Measurements from ENCODE around the gene CIP2A.

CIP2A gene

DNA sequence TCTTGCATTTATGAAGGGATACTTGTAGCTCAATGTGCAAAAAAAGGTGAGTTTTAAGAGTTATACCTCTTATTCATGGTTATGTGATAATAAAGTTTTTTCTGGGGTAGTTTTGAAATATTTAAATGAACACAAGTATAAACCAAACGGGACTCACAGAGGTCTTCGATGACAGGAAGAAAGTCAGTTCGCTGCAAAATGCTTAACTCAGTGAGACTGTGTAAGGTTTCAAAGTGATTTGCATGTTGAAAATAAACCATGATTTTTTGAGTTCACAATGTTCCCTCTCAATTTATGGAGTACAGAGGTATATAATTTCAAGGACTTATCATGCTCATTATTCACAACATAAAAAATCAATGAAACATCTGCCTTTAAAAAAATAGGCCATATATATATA is 42.5 kb downstream of the CIP2A start:
- H3K27ac ChIP-seq = no peak overlapping the region
- TF ChIP-seq, protein P1, sequence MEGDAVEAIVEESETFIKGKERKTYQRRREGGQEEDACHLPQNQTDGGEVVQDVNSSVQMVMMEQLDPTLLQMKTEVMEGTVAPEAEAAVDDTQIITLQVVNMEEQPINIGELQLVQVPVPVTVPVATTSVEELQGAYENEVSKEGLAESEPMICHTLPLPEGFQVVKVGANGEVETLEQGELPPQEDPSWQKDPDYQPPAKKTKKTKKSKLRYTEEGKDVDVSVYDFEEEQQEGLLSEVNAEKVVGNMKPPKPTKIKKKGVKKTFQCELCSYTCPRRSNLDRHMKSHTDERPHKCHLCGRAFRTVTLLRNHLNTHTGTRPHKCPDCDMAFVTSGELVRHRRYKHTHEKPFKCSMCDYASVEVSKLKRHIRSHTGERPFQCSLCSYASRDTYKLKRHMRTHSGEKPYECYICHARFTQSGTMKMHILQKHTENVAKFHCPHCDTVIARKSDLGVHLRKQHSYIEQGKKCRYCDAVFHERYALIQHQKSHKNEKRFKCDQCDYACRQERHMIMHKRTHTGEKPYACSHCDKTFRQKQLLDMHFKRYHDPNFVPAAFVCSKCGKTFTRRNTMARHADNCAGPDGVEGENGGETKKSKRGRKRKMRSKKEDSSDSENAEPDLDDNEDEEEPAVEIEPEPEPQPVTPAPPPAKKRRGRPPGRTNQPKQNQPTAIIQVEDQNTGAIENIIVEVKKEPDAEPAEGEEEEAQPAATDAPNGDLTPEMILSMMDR (conservative IDR thresholded peaks at IDR 0.05) = no peak

DNA sequence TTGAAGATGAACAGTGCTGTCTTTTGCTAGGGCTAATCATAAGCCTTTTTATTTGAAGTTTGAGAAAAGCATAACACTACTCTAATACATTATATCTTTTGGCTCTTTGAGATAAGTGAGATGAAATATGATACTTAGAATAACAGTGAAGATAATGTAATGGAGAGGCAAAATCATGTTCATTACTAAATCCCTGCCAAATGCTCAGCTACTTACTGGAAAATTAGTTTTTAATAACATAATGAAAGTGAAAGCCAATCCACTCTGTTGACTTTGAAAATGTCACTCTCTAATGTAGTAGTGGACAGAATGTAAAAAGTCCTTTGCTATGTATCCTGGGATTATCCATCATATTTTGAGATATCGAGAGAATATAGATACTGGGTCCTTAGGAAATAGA is 43.0 kb downstream of the CIP2A start:
- TF ChIP-seq, protein P1 (conservative IDR thresholded peaks at IDR 0.05) = no peak

DNA sequence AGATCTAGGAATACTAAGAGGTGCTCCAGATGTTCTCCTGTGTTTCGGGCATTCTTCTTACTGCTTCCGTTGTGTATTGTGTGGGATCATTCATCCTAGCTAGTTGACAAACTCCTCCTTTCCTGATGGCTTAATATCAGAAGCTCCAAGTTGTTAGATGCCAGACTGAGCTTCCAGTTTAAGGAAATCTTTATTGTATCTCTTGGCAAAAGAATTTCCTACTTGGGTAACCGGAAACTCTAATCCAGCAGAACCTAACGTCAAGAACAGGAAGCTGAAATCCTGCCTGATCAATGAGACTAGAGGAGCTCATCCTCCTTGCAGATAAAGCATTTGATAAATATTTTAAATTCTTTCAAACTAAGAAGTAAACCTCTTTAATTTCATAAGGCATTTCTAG is 51.2 kb downstream of the CIP2A start:
- no peak overlapping the region for H3K27ac ChIP-seq
- TF ChIP-seq, protein P1 (conservative IDR thresholded peaks at IDR 0.05) = no peak

More for the DNA sequence above, 43.0 kb downstream of the CIP2A start:
- H3K27ac ChIP-seq = no peak overlapping the region

DNA sequence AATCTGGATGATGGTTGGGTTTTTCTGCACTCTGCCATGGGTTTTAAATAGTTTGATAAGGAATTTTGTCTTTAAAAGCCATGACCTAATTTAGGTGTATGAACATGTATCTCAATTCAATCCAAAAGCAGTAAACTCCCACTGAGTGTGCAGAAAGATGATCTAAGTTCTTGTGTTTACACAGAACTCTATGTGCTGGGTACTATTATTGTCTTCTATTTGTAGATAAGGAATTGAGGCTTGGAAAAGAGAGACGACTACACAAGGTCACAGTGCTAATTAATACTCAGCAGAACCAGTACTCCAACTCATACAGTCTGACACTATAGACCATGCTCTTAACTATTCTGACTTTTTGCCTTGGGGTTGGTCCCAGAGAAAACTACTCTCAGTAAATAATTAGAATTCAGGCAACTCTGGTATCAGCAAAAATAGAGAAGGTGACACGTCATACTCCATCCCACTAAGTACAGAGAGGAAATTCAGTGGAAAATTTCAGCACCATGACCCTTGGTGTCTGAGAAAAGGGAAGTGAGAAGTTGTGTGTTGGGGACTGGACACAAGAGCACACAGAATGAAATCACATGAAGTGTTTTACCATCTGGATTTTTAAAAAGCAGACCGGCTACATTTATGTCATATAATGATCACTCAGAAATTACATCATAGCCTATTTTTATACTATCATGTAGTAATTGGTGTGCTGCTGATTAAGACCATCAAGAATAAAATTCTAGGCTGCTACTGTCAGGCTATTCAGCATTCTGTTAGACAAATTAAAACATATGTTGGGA is 60.6 kb downstream of the CIP2A start:
- H3K27ac ChIP-seq = no peak overlapping the region
- TF ChIP-seq, protein P1 (conservative IDR thresholded peaks at IDR 0.05) = no peak

DNA sequence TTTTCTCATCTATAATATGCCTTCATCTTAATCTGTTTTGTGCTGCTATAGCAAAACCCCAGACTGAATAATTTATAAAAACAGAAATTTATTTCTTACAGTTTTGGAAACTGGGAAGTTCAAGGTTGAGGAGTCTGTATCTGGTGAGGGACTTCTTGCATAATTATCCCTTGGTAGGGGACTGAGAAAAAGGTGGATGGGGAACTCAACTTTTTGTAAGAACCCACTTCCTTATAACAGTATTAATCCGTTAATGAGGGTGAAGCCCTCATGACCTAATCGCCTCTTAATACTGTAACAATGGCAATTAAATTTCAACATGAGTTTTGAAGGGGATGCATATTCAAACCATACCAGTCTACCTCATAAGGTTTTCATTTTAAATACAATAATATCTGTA is 61.4 kb downstream of the CIP2A start:
- TF ChIP-seq, protein P1 (conservative IDR thresholded peaks at IDR 0.05) = no peak

DNA sequence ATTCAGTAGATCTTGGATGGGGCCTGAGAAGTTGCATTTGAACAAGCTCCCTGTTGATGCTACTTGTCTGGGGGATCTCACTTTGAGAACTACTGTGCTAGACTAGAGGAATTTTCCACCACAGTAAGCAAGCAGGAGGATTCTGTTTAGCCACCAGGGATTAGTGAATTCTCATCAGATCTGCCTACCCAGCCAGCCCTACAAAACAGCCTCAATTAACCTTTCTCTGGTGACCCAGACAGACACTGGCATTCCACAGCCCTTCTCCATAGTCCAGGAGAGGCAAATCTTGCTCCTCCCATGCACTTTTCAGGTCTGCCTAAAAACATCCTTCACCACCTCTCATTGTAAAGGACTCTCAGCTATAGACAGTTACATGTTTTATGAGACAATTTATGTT is 62.1 kb downstream of the CIP2A start:
- no peak overlapping the region for H3K27ac ChIP-seq
- TF ChIP-seq, protein P1 (conservative IDR thresholded peaks at IDR 0.05) = no peak

More for the DNA sequence above, 61.4 kb downstream of the CIP2A start:
- no peak overlapping the region for H3K27ac ChIP-seq

DNA sequence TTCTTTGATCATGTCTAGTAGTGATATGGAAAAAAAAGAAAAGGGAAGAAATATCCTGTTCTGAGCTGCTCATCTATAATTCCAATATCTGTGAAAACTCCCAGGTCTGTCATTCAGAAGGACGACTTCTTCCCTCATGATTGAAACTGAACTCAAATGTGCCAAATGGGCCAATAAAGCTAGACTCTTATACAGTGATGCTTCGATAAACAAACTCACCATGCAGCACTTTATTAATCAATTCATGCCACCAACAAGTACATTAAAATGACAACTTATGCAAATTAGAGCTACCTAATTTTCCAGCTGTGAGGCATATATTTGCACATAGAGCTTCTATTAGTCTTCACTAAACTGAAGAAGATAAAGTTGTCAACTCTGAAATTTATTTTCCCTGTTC is 63.3 kb downstream of the CIP2A start:
- no peak overlapping the region for H3K27ac ChIP-seq
- TF ChIP-seq, protein P1 (conservative IDR thresholded peaks at IDR 0.05) = no peak
